ENCODE results near the gene SMOC2.

Gene SMOC2

DNA sequence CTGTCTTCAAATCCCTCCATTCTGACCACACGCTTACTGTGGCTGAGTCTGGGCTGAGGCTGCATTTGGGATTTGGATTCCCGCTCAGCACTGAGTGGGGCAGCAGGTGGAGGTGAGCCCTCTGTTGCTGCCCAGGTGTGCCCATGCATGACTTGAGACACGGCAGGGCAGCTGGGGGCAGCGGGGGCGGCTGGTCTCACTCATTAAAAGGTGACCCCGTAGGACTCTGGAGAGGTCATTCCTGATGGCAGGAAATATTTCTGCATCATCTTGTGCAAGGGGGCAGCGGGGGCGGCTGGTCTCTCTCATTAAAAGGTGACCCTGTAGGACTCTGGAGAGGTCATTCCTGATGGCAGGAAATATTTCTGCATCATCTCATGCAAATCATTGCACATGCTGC is 49.8 kb downstream of the SMOC2 start:
- no peak for DNase-seq
- Histone ChIP-seq H3K9me3 (no peaks in the 10 kb centered on the region), H3K36me3 (no peaks in the 10 kb centered on the region), H3K27me3 (no peaks in the 10 kb centered on the region), H3K4me3 (ENCODE audit: low read depth, low read length) (no peak overlapping the region), H3K4me1 (no peaks in the 10 kb centered on the region)
- TF ChIP-seq CTCF (IDR thresholded peaks at IDR 0.05; ENCODE audit: low read depth, low read length) = no peak

DNA sequence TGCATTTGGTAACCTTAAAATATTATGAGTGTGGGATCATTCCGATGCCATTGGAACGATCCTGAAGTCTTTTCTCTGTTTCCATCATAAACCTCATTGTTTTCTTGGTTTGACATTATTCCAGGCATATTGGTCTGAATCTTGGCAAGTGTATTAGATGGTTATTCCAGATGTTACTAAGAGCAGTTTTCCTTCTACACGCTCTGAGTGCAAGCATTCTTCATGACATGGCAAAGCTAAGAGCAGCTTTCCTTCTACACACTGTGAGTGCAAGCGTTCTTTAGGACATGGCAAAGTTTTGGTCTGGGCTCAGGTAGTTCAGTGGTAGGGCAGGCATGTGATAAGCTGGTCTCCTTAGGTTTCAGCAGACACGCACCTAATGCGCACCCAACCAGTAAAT is 53.0 kb downstream of the SMOC2 start:
- no peak for DNase-seq
- no peaks in the 10 kb centered on the region for H3K4me1 ChIP-seq
- no peaks in the 10 kb centered on the region for H3K36me3 ChIP-seq
- TF ChIP-seq CTCF (IDR thresholded peaks at IDR 0.05; ENCODE audit: low read depth, low read length) = no peak
- H3K9me3 ChIP-seq = no peaks in the 10 kb centered on the region
- no peaks in the 10 kb centered on the region for H3K27me3 ChIP-seq
- no peak overlapping the region for H3K4me3 ChIP-seq (ENCODE audit: low read depth, low read length)

DNA sequence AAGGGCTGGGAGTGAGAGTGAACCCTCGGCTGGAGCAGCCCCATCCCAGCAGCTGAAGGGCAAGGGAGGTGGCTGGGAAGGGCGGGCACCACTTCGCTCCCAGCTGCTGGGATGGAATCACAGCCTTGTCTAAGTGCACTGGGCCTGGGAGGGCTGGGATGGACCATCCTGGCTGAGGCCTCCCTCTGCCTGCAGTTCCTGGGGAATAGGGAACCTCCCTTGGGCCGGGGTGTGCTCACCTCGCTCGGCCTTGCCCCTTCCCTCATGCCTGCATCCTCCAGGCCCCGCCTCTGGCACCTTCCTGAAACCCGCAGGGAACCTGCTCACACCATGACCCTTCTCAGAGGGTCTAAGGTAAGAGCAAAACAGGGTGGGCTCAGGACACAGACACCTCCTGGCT is 53.7 kb downstream of the SMOC2 start:
- Histone ChIP-seq H3K4me1 (no peaks in the 10 kb centered on the region), H3K36me3 (no peaks in the 10 kb centered on the region), H3K4me3 (ENCODE audit: low read depth, low read length) (no peak overlapping the region), H3K27me3 (no peaks in the 10 kb centered on the region), H3K9me3 (no peaks in the 10 kb centered on the region)
- DNase-seq = no peak
- no peak for TF ChIP-seq CTCF (IDR thresholded peaks at IDR 0.05; ENCODE audit: low read depth, low read length)

DNA sequence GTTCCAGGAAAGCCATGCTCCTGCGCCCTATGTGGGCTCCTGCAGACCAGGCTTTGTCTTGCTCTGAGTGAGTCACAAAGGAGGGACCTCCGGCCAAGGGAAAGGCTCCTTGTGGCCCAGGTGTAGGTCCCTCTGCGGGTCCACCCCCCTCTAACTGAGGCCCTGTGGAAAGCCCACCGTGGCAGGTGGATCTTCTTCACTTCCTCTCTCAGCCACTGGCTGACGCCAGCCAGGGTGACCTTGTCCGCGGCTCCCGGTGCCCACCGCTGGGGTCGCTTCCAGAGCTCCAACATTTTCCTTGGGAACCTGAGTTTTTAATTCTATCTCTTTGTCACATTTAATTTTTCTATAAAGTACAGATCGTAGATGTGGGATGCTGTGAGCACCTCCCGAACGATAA is 54.1 kb downstream of the SMOC2 start:
- H3K36me3 ChIP-seq = no peaks in the 10 kb centered on the region
- H3K4me3 ChIP-seq (ENCODE audit: low read depth, low read length) = no peak overlapping the region
- TF ChIP-seq CTCF (IDR thresholded peaks at IDR 0.05; ENCODE audit: low read depth, low read length) = no peak
- H3K27me3 ChIP-seq = no peaks in the 10 kb centered on the region
- no peaks in the 10 kb centered on the region for H3K9me3 ChIP-seq
- DNase-seq = no peak
- H3K4me1 ChIP-seq = no peaks in the 10 kb centered on the region

GRCh38 chr6:168495636-168496035 is 54.7 kb downstream of the SMOC2 start:
- Histone ChIP-seq H3K4me3 (ENCODE audit: low read depth, low read length) (no peak overlapping the region), H3K9me3 (no peaks in the 10 kb centered on the region), H3K27me3 (no peaks in the 10 kb centered on the region), H3K36me3 (no peaks in the 10 kb centered on the region), H3K4me1 (no peaks in the 10 kb centered on the region)
- no peak for TF ChIP-seq CTCF (IDR thresholded peaks at IDR 0.05; ENCODE audit: low read depth, low read length)
- DNase-seq = no peak

GRCh38 chr6:168496139-168496996 is 55.4 kb downstream of the SMOC2 start:
- no peaks in the 10 kb centered on the region for H3K9me3 ChIP-seq
- no peaks in the 10 kb centered on the region for H3K36me3 ChIP-seq
- no peak for TF ChIP-seq CTCF (IDR thresholded peaks at IDR 0.05; ENCODE audit: low read depth, low read length)

More at GRCh38 chr6:168496139-168496996, 55.4 kb downstream of the SMOC2 start:
- Histone ChIP-seq H3K27me3 (no peaks in the 10 kb centered on the region), H3K4me1 (no peaks in the 10 kb centered on the region), H3K4me3 (ENCODE audit: low read depth, low read length) (no peak overlapping the region)
- no peak for DNase-seq

Measured in BE2C (cell line).